ENCODE measurements around the gene CFAP46.

The CFAP46 gene

GRCh38 chr10:132817701-132818211 lies 124.6 kb downstream of the CFAP46 start:
- ATAC-seq = no peak

DNA sequence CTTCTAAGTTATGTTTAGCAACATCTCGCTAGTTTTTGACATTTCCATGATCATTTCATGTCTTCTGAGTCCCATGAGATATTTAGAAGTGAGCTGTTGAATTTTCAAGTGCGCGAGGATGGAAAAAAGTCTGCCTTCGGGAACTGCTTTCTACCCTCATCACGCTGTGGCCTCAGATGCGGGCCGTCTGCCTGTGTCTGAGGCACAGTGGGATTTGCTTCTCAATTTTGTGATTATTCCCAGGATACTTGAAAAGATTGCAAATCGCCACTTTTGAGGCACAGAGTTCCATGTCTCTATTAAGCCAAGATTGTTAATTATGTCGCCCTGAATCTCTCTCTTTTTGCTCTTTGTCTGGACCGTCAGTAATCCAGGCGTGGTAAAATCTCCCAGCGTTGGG lies 125.7 kb downstream of the CFAP46 start:
- no peak for ATAC-seq

GRCh38 chr10:132815168-132815857 lies 127.1 kb downstream of the CFAP46 start:
- no peak for ATAC-seq

GRCh38 chr10:132814469-132814856 lies 127.9 kb downstream of the CFAP46 start:
- no peak for ATAC-seq

DNA sequence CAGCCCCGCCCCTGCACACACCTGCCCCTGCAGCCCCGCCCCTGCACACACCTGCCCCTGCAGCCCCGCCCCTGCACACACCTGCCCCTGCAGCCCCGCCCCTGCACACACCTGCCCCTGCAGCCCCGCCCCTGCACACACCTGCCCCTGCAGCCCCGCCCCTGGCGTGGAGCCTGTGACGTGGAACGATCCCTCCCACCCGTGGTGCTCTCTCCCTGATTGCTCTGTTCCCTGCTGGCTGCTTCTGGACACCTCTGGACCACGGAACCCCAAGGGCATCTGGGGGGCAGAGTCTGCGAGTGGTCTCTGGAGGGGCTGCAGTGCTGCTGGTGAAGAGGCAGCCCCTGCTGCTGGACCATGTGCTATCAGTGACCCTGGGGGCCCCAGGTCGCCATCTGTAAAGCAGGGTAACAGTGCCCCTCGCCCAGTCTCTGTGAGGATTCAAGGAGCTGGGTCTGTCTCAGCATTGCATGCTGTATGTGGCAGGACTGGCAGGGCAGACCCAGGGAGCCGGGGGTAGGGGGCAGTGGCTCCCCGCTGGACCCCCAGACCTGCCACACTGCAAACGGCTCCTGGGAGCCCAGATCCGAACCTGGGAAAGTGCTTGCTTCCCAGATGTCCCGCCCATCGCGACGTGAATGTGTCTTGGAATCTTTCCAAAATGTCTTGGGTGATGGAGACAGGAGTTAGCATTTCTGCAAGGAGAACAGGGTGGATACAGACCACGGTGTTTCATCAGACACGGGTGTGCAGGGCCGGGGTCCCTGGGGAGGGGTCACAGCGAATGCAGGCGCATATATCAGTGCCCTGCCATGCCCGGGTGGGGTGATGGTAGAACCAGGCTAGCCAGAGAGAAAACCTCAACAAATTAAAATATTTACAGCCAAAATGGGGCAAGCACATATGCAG lies 128.6 kb downstream of the CFAP46 start:
- ATAC-seq = no peak

- ATAC-seq = no peak
Measured at GRCh38 chr10:132813001-132813401, 129.4 kb downstream of the CFAP46 start.

- ATAC-seq = no peak
Measured at GRCh38 chr10:132812520-132812919, 129.8 kb downstream of the CFAP46 start.

DNA sequence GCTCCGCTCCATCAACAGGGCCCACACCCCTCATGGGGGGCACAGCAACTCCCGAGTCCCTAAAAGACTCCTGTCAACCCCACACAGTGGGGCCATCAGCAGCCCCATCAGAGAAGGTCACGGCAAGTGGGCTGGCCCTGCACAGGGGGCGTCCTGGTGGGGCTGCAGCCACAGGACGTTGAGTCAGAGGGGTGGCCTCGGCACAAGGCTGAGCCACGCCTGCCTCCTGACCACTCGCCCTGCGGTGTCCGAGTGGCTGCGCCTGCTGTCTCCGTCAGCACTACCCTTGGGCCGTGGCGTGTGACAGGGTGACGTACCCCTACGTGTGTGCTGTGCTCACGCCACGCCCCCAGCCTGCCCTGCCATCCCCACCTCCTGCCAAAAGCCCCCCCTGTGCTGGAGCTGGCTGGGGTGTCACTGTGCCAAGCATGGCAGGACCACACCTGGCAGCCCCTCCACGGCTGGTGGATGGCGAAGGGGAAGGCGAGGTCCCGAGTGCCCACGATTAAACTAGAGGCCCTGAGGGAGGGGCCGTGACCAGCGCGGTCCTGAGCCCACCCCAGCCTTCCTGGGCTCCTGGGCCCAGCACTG lies 130.4 kb downstream of the CFAP46 start:
- no peak for ATAC-seq

- no peak for ATAC-seq
Measured at GRCh38 chr10:132810807-132811700, 131.3 kb downstream of the CFAP46 start.

DNA sequence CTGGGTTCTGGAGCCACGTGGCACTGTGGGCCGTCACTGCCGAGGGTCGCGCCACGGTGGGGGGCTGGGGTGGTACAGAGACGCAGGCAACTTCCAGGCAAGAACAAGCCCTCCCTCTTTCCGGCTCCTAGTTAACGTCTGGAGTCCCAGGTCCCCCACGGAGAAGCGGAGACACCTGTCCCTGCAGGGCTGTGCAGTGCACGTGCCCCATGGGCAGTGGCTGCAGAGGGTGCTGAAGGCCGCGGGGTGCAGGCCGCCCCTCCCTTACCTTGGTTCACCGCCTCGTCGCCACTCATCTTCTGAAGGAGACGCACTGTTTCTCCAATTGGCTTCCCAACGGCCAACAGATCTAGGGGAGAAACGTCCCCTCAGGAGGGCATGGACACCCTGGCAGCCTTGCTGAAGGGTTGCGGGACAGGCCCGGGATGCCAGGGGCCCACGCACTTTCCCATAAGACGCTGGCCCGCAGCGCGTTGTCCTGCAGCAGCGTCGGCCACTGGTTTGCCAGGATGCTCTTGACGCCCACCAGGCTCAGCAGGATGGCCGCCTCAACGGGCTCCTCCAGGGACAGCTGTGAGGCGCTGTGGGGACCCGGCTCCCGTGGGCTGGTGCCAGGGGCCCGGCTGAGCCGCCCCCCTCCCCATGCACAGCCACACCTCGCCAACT lies 132.1 kb downstream of the CFAP46 start:
- no peak for ATAC-seq

DNA sequence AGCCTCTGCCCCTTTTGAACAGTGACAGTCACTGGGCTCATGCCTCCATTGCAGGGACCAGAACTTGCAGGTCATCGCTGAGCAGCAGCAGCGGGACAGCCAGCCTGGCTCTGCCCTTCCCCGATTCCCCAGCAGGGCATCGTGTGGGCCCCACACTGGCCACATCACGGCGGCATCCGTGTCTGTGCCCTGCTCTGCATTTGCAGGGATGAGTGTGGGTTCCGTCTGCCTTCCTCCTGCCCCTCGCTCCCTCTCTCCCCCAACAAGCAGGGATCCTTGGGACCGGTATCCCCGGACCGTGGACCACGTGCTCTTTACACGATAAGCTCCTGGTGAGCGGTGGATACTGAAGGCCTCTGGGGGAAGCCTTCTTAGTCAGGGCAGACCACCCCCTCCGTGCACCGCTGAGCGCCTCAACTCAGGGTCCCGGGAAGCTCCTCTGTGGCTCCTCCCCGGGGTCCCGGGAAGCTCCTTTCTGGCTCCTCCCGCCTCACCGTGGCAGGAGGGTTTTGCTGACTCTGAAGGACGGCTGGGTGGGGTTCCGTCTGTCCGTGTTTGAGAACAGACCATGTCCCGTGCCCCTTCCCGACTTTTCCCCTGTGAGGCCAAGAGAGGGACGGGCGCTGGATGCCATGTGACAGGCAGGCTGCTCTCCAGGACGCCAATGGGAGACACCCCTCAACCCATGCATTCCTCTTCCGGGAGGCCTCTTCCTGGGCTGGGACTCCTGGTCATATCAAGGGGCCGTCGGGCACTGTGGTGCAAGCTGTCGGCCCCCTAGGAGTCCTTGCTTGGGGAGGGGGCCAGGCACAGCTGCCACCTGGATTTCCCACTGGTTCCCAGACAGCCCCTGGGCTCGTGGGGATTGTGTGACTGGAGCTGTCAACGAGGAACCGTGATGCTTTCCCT lies 132.9 kb downstream of the CFAP46 start:
- no peak for ATAC-seq

DNA sequence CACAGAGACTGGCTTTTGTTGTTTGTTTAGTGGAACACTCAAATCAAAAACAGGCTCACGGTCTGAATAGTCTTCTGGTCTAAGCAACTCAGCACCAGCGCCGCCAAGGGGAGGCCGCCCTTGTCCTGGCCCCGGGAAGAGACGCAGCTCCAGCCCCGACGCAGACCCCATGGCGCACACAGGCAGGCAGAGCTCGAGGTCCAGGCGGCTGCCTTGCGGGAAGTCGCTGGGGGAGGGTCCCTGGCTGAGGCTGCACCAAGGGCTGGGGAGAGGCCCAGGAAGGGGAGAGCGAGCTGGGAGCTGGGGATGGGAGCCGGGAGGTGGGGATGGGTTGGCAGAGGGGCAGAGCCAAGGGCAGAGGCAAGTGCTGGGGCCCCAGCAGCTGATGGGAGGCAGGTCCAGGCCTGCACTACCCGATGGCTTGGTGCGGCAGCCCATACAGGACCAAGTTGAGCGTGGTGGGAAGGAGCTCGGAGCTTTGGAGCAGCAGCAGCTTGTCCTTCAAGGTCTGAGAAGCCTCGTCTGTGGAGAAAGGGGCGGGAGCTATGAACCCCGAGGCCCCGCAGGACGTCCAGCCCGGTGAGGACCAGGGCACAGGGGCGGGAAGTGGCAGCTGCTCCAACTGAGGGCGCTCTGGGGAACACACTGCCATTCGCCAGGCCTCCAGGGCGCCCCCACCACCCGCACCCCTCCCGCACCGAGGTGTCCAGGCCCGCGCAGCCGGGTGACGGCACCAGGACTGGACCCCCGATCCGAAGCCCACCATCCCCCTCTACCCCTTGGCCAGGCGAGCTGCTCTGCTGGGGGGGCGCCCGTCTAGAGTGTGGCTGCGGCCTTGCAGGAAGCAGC lies 133.8 kb downstream of the CFAP46 start:
- no peak for ATAC-seq

- no peak for ATAC-seq
Measured at GRCh38 chr10:132807621-132808049, 134.7 kb downstream of the CFAP46 start.

GRCh38 chr10:132806561-132807003 lies 135.8 kb downstream of the CFAP46 start:
- ATAC-seq = no peak

GRCh38 chr10:132806110-132806509 lies 136.3 kb downstream of the CFAP46 start:
- no peak for ATAC-seq

DNA sequence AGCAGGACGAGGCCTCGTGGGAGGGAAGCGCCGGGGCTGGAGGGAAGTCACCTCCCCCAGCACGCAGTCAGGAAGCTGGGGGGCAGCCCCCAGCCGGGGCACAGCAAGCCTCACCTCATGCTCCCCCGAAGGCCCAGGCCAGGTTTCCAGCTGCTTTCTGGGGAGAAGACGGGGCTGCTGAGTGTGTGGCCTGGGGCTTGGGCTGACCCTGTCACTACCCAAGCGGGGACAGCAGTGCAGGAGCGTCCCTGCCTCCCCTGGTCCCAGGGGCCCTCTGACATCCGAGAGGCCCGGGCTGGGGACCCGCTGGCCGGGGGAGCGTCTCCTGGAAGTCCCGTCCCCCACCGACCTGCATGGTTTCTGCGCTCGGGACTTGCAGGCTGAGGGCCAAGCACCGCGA lies 136.8 kb downstream of the CFAP46 start:
- ATAC-seq = no peak

GRCh38 chr10:132804785-132805426 lies 137.5 kb downstream of the CFAP46 start:
- no peak for ATAC-seq

DNA sequence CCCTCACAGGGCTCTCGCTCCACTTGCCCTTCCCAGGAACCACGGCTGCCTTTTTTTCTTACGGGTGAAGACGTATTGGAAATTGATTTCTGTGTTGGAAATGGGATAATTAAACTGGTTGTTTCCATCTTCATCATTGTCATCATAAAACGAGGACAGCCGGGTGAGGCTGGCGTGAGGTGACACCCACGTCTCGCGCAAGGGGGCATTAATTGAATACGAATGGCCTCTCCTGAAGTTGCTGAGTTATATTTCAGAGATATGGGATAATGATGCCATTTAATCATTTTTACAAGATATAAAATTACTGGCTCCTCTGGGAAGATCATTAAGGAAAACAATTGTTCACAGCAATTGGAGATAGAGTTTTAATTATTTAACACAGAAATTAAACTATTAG lies 138.1 kb downstream of the CFAP46 start:
- no peak for ATAC-seq
